ENCODE measurements around the gene CORO7. TPM values are rescaled to one million over a fixed set of nuclear protein-coding genes. Genes with fewer than 3 reads are reported as not detected.

The CORO7 gene
- total and polyA plus RNA-seq, 9 of the 15 experiments (the other 6 are each of a cell fraction or from before 2014, with no cell fraction given), result 0.45 to 77.2 (median 18.7) TPM

DNA sequence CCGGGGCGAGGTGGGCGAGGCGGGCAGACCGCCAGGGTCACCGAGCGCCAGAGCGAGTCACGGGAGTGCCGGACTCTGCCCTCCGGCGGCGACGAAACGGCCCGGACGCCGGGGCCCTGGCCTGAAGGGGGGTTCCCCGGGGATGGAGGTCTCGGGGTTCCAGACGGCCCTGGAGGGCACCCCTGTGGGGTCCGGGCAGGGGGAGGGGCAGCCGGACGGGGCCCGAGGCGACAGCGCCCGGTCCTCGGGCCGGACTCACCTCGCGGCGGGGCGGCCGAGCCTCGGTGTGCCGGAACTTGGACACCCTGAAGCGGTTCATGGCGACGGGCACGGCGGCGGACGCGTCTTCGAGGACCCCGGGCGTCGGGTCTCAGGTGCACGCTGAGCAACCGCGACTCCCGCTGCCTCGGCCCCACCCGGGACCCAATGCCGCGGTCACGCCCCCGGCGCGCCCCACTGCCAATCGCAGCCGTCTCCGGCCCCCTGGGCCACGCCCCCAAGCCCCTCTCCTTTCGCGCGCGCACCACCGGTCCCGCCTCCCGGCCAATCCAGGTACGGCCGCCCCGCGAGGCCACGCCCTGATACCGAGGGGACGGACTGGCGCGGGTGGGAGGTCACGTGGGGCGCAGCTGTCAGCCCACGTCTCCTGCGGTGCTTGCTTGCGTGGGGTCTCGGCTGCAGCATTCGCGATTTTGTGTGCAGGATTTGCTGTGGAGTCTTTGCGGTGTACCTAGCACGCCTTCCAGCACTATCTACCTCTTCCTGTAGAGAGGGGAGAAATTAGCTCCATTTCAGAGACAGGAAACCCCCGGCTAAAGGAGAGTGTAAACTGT, at the start of gene CORO7 (continued):
- TF ChIP-seq, protein P1, sequence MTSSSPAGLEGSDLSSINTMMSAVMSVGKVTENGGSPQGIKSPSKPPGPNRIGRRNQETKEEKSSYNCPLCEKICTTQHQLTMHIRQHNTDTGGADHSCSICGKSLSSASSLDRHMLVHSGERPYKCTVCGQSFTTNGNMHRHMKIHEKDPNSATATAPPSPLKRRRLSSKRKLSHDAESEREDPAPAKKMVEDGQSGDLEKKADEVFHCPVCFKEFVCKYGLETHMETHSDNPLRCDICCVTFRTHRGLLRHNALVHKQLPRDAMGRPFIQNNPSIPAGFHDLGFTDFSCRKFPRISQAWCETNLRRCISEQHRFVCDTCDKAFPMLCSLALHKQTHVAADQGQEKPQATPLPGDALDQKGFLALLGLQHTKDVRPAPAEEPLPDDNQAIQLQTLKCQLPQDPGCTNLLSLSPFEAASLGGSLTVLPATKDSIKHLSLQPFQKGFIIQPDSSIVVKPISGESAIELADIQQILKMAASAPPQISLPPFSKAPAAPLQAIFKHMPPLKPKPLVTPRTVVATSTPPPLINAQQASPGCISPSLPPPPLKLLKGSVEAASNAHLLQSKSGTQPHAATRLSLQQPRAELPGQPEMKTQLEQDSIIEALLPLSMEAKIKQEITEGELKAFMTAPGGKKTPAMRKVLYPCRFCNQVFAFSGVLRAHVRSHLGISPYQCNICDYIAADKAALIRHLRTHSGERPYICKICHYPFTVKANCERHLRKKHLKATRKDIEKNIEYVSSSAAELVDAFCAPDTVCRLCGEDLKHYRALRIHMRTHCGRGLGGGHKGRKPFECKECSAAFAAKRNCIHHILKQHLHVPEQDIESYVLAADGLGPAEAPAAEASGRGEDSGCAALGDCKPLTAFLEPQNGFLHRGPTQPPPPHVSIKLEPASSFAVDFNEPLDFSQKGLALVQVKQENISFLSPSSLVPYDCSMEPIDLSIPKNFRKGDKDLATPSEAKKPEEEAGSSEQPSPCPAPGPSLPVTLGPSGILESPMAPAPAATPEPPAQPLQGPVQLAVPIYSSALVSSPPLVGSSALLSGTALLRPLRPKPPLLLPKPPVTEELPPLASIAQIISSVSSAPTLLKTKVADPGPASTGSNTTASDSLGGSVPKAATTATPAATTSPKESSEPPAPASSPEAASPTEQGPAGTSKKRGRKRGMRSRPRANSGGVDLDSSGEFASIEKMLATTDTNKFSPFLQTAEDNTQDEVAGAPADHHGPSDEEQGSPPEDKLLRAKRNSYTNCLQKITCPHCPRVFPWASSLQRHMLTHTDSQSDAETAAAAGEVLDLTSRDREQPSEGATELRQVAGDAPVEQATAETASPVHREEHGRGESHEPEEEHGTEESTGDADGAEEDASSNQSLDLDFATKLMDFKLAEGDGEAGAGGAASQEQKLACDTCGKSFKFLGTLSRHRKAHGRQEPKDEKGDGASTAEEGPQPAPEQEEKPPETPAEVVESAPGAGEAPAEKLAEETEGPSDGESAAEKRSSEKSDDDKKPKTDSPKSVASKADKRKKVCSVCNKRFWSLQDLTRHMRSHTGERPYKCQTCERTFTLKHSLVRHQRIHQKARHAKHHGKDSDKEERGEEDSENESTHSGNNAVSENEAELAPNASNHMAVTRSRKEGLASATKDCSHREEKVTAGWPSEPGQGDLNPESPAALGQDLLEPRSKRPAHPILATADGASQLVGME (CRISPR knock-in tag; IDR thresholded peaks at IDR 0.05), result 0 out of 2 replicates have a peak, but pooled peaks have one; percentile 29
- TF ChIP-seq HNRNPL (IDR thresholded peaks at IDR 0.05; ENCODE audit: low read depth, low read length), result 0 out of 2 replicates have a peak, but pooled peaks have one; percentile 22
- TF ChIP-seq NR4A1 (CRISPR knock-in tag; IDR thresholded peaks at IDR 0.05), result peak; percentile 25; the same call in 1 of the 2 replicates
- TF ChIP-seq NR4A1 (tag; IDR thresholded peaks at IDR 0.05), result no peak
- peak; percentile 71 for TF ChIP-seq SUPT5H (IDR thresholded peaks at IDR 0.05)
- TF ChIP-seq HIVEP1 (CRISPR knock-in tag; IDR thresholded peaks at IDR 0.05), result 0 out of 2 replicates have a peak, but pooled peaks have one; percentile 38
- TF ChIP-seq, protein P2, sequence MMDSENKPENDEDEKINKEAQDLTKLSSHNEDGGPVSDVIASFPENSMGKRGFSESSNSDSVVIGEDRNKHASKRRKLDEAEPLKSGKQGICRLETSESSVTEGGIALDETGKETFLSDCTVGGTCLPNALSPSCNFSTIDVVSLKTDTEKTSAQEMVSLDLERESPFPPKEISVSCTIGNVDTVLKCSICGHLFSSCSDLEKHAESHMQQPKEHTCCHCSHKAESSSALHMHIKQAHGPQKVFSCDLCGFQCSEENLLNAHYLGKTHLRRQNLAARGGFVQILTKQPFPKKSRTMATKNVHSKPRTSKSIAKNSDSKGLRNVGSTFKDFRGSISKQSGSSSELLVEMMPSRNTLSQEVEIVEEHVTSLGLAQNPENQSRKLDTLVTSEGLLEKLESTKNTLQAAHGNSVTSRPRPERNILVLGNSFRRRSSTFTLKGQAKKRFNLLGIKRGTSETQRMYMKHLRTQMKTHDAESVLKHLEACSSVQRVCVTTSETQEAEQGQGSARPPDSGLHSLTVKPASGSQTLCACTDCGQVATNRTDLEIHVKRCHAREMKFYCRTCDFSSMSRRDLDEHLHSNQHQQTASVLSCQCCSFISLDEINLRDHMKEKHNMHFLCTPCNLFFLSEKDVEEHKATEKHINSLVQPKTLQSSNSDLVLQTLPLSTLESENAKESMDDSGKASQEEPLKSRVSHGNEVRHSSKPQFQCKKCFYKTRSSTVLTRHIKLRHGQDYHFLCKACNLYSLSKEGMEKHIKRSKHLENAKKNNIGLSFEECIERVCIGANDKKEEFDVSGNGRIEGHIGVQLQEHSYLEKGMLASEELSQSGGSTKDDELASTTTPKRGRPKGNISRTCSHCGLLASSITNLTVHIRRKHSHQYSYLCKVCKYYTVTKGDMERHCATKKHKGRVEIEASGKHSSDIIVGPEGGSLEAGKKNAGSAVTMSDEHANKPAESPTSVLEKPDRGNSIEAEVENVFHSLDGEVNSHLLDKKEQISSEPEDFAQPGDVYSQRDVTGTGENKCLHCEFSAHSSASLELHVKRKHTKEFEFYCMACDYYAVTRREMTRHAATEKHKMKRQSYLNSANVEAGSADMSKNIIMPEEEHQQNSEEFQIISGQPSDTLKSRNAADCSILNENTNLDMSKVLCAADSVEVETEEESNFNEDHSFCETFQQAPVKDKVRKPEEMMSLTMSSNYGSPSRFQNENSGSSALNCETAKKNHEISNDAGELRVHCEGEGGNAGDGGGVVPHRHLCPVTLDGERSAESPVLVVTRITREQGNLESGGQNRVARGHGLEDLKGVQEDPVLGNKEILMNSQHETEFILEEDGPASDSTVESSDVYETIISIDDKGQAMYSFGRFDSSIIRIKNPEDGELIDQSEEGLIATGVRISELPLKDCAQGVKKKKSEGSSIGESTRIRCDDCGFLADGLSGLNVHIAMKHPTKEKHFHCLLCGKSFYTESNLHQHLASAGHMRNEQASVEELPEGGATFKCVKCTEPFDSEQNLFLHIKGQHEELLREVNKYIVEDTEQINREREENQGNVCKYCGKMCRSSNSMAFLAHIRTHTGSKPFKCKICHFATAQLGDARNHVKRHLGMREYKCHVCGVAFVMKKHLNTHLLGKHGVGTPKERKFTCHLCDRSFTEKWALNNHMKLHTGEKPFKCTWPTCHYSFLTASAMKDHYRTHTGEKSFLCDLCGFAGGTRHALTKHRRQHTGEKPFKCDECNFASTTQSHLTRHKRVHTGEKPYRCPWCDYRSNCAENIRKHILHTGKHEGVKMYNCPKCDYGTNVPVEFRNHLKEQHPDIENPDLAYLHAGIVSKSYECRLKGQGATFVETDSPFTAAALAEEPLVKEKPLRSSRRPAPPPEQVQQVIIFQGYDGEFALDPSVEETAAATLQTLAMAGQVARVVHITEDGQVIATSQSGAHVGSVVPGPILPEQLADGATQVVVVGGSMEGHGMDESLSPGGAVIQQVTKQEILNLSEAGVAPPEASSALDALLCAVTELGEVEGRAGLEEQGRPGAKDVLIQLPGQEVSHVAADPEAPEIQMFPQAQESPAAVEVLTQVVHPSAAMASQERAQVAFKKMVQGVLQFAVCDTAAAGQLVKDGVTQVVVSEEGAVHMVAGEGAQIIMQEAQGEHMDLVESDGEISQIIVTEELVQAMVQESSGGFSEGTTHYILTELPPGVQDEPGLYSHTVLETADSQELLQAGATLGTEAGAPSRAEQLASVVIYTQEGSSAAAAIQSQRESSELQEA (IDR thresholded peaks at IDR 0.05; ENCODE audit: low read depth), result no peak
- TF ChIP-seq SMAD2 (IDR thresholded peaks at IDR 0.05; ENCODE audit: low read depth, low read length), result no peak
- peak; percentile 41; the same call in 1 of the 2 replicates for TF ChIP-seq DPF2 (IDR thresholded peaks at IDR 0.05)
- peak; percentile 55 for TF ChIP-seq POLR2B (IDR thresholded peaks at IDR 0.05; ENCODE audit: low read depth, partially characterized antibody)
- TF ChIP-seq, protein P3, sequence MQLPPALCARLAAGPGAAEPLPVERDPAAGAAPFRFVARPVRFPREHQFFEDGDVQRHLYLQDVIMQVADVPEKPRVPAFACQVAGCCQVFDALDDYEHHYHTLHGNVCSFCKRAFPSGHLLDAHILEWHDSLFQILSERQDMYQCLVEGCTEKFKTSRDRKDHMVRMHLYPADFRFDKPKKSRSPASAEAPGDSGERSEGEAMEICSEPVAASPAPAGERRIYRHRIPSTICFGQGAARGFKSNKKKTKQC (CRISPR knock-in tag; IDR thresholded peaks at IDR 0.05), result 0 out of 2 replicates have a peak, but pooled peaks have one; percentile 36

All from K562 (cell line).